GM12878 (cell line): ENCODE measurements around the gene NMT1. TPM values are rescaled to one million over a fixed set of nuclear protein-coding genes. Genes with fewer than 3 reads are reported as not detected.
A peak's percentile ranks its signal among the peaks of the same experiment; 100 is the strongest.

Experiments used
- BCL11A ChIP-seq: IDR thresholded peaks from 2 replicates; pipeline ENCODE4 v1.6.1; 2011; ENCODE audit warnings: low read depth, low read length
- CHD2 ChIP-seq: IDR thresholded peaks from 2 replicates; pipeline ENCODE4 v1.6.1; 2011; ENCODE audit warnings: low read depth, low read length, improper control_type of control experiment, borderline replicate concordance
- ETV6 ChIP-seq, 2 experiments: fragments of 450-650 bp in 1 of 2; IDR thresholded peaks in 1 of 2; conservative IDR thresholded peaks in 1 of 2; 2 replicates each; pipeline ENCODE4 v1.6.1; 2014; ENCODE audit warnings: antibody characterized with exemption in 1 of 2, borderline replicate concordance in 1 of 2, low read depth in 1 of 2, mild to moderate bottlenecking in 1 of 2, moderate library complexity in 1 of 2
- GABPA ChIP-seq: IDR thresholded peaks from 2 replicates; pipeline ENCODE4 v1.6.1; 2014; ENCODE audit warnings: antibody characterized with exemption, low read depth, mild to moderate bottlenecking, inconsistent platforms
- IRF5 ChIP-seq: fragments of 450-650 bp; IDR thresholded peaks from 2 replicates; pipeline ENCODE4 v1.6.1; 2017; ENCODE audit warnings: borderline replicate concordance
- NR2C2 ChIP-seq: IDR thresholded peaks from 2 replicates; pipeline ENCODE4 v1.6.1; 2011; ENCODE audit warnings: borderline replicate concordance, low read depth; ENCODE audit not compliant: control insufficient read depth, insufficient read length
- PAX5 ChIP-seq: IDR thresholded peaks from 2 replicates; pipeline ENCODE4 v1.6.1; 2011; ENCODE audit warnings: low read depth, low read length, borderline replicate concordance
- POLR2AphosphoS5 ChIP-seq: IDR thresholded peaks from 2 replicates; pipeline ENCODE4 v1.6.1; 2011; ENCODE audit warnings: mild to moderate bottlenecking, low read length, inconsistent platforms
- RAD21 ChIP-seq: IDR thresholded peaks from 2 replicates; pipeline ENCODE4 v1.6.1; 2011; ENCODE audit warnings: mild to moderate bottlenecking, low read depth, low read length, moderate library complexity; ENCODE audit not compliant: insufficient read depth
- RB1 ChIP-seq: fragments of 450-650 bp; formaldehyde crosslinking; IDR thresholded peaks from 2 replicates; pipeline ENCODE4 v1.6.1; 2017; ENCODE audit warnings: mild to moderate bottlenecking, borderline replicate concordance
- SMAD5 ChIP-seq: IDR thresholded peaks from 2 replicates; pipeline ENCODE4 v1.6.1; 2016; ENCODE audit warnings: antibody characterized with exemption, low read depth
- SMC3 ChIP-seq: IDR thresholded peaks from 2 replicates; pipeline ENCODE4 v1.6.1; 2011; ENCODE audit warnings: low read length, improper control_type of control experiment, borderline replicate concordance
- TARDBP ChIP-seq: IDR thresholded peaks from 2 replicates; pipeline ENCODE4 v1.6.1; 2016; ENCODE audit warnings: borderline replicate concordance
- ZSCAN29 ChIP-seq: fragments of 450-650 bp; IDR thresholded peaks from 2 replicates; pipeline ENCODE4 v1.6.1; 2017; ENCODE audit warnings: mild to moderate bottlenecking, moderate library complexity
- polyA plus RNA-seq, 11 experiments: library from polyadenylated mRNA; depleted of rRNA in 4 of 11; unstranded in 6 of 11; stranded (reverse) in 5 of 11; fragments of >200 nt; fragmentation: Nextera tagmentation in 4 of 11; fragmentation: Illumina TruSeq in 1 of 11; extraction: Ambion mirVana in 4 of 11; extraction: Trizol in 1 of 11; gene quantifications; 1 replicate in 1 of 11; 2 replicates in 10 of 11; pipeline versions ENCODE4 v1.2.1 to v1.2.3, GENCODE V29; 2011 to 2016; ENCODE audit warnings: inconsistent platforms in 2 of 11, missing spikeins in 2 of 11, low read depth in 1 of 11
- total RNA-seq, 4 experiments: library from RNA; depleted of rRNA in 3 of 4; stranded (reverse); fragments of >200 nt in 3 of 4; fragmentation: Illumina TruSeq in 1 of 4; extraction: Trizol in 1 of 4; gene quantifications; 2 replicates each; pipeline versions ENCODE4 v1.2.1 to v1.2.3, GENCODE V29; 2013 to 2021
- TF ChIP-seq, protein P1 (sequence below): IDR thresholded peaks from 2 replicates; pipeline ENCODE4 v1.6.1; 2012; ENCODE audit warnings: low read depth, low read length, improper control_type of control experiment
- TF ChIP-seq, protein P2 (sequence below): fragments of 450-650 bp; formaldehyde crosslinking; IDR thresholded peaks from 2 replicates; pipeline ENCODE4 v1.4.0; 2020; ENCODE audit warnings: mild to moderate bottlenecking, moderate library complexity
- TF ChIP-seq, protein P3 (sequence below), 3 experiments: IDR thresholded peaks in 2 of 3; conservative IDR thresholded peaks in 1 of 3; 2 replicates each; pipeline ENCODE4 v1.5.1; 2011; ENCODE audit warnings: low read depth in 3 of 3, low read length in 3 of 3, mild to moderate bottlenecking in 3 of 3, control low read depth in 2 of 3, moderate library complexity in 2 of 3, inconsistent platforms in 1 of 3, mixed read lengths in 1 of 3; ENCODE audit not compliant: control insufficient read depth in 2 of 3, insufficient read depth in 1 of 3; ENCODE audit errors: extremely low read depth in 1 of 3
- TF ChIP-seq, protein P4 (sequence below): fragments of 450-650 bp; IDR thresholded peaks from 2 replicates; pipeline ENCODE4 v1.6.1; 2016; ENCODE audit warnings: mild to moderate bottlenecking

NMT1 gene
- total and polyA plus RNA-seq, 10 of the 15 experiments (the other 5 are each of a cell fraction or from before 2014, with no cell fraction given), result 96.7 to 395 (median 222) TPM

DNA sequence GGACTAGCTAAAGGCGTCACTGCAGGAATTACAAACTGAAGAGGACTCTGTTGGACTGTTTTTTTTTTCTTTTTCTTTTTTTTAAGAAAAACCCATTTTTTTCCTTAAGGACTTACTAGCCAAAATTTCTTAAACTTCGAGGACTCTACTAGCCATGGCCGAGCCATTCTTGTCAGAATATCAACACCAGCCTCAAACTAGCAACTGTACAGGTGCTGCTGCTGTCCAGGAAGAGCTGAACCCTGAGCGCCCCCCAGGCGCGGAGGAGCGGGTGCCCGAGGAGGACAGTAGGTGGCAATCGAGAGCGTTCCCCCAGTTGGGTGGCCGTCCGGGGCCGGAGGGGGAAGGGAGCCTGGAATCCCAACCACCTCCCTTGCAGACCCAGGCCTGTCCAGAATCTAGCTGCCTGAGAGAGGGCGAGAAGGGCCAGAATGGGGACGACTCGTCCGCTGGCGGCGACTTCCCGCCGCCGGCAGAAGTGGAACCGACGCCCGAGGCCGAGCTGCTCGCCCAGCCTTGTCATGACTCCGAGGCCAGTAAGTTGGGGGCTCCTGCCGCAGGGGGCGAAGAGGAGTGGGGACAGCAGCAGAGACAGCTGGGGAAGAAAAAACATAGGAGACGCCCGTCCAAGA, 88.0 kb downstream of the NMT1 start (continued):
- no peak for TF ChIP-seq IRF5
- TF ChIP-seq CHD2, result peak; percentile 56; the same call in 1 of the 2 replicates
- TF ChIP-seq, protein P1, sequence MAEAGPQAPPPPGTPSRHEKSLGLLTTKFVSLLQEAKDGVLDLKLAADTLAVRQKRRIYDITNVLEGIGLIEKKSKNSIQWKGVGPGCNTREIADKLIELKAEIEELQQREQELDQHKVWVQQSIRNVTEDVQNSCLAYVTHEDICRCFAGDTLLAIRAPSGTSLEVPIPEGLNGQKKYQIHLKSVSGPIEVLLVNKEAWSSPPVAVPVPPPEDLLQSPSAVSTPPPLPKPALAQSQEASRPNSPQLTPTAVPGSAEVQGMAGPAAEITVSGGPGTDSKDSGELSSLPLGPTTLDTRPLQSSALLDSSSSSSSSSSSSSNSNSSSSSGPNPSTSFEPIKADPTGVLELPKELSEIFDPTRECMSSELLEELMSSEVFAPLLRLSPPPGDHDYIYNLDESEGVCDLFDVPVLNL, result no peak
- TF ChIP-seq, protein P2, sequence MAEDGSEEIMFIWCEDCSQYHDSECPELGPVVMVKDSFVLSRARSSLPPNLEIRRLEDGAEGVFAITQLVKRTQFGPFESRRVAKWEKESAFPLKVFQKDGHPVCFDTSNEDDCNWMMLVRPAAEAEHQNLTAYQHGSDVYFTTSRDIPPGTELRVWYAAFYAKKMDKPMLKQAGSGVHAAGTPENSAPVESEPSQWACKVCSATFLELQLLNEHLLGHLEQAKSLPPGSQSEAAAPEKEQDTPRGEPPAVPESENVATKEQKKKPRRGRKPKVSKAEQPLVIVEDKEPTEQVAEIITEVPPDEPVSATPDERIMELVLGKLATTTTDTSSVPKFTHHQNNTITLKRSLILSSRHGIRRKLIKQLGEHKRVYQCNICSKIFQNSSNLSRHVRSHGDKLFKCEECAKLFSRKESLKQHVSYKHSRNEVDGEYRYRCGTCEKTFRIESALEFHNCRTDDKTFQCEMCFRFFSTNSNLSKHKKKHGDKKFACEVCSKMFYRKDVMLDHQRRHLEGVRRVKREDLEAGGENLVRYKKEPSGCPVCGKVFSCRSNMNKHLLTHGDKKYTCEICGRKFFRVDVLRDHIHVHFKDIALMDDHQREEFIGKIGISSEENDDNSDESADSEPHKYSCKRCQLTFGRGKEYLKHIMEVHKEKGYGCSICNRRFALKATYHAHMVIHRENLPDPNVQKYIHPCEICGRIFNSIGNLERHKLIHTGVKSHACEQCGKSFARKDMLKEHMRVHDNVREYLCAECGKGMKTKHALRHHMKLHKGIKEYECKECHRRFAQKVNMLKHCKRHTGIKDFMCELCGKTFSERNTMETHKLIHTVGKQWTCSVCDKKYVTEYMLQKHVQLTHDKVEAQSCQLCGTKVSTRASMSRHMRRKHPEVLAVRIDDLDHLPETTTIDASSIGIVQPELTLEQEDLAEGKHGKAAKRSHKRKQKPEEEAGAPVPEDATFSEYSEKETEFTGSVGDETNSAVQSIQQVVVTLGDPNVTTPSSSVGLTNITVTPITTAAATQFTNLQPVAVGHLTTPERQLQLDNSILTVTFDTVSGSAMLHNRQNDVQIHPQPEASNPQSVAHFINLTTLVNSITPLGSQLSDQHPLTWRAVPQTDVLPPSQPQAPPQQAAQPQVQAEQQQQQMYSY (CRISPR knock-in tag), result no peak
- no peak; the same call in 1 of the 2 replicates for TF ChIP-seq POLR2AphosphoS5
- no peak for TF ChIP-seq BCL11A
- 0 out of 2 replicates have a peak, but pooled peaks have one; percentile 29 for TF ChIP-seq SMAD5
- TF ChIP-seq, protein P3, sequence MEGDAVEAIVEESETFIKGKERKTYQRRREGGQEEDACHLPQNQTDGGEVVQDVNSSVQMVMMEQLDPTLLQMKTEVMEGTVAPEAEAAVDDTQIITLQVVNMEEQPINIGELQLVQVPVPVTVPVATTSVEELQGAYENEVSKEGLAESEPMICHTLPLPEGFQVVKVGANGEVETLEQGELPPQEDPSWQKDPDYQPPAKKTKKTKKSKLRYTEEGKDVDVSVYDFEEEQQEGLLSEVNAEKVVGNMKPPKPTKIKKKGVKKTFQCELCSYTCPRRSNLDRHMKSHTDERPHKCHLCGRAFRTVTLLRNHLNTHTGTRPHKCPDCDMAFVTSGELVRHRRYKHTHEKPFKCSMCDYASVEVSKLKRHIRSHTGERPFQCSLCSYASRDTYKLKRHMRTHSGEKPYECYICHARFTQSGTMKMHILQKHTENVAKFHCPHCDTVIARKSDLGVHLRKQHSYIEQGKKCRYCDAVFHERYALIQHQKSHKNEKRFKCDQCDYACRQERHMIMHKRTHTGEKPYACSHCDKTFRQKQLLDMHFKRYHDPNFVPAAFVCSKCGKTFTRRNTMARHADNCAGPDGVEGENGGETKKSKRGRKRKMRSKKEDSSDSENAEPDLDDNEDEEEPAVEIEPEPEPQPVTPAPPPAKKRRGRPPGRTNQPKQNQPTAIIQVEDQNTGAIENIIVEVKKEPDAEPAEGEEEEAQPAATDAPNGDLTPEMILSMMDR (IDR thresholded peaks at IDR 0.05 in 2 of 3, conservative IDR thresholded peaks at IDR 0.05 in 1 of 3; ENCODE audit: control insufficient read depth in 2 of 3, extremely low read depth in 1 of 3, insufficient read depth in 1 of 3, low read depth in 3 of 3, low read length in 3 of 3), result peak; percentile 87 to 94 (median 89)
- no peak for TF ChIP-seq NR2C2
- TF ChIP-seq PAX5, result 0 out of 2 replicates have a peak, but pooled peaks have one; percentile 39
- TF ChIP-seq ETV6 (conservative IDR thresholded peaks at IDR 0.05 in 1 of 2, IDR thresholded peaks at IDR 0.05 in 1 of 2; ENCODE audit: borderline replicate concordance in 1 of 2, low read depth in 1 of 2), result 0 out of 4 replicates have a peak, but pooled peaks of 1 of the 2 experiments have one; percentile 6
- no peak for TF ChIP-seq ZSCAN29
- peak; percentile 39; the same call in 1 of the 2 replicates for TF ChIP-seq SMC3
- TF ChIP-seq, protein P4, sequence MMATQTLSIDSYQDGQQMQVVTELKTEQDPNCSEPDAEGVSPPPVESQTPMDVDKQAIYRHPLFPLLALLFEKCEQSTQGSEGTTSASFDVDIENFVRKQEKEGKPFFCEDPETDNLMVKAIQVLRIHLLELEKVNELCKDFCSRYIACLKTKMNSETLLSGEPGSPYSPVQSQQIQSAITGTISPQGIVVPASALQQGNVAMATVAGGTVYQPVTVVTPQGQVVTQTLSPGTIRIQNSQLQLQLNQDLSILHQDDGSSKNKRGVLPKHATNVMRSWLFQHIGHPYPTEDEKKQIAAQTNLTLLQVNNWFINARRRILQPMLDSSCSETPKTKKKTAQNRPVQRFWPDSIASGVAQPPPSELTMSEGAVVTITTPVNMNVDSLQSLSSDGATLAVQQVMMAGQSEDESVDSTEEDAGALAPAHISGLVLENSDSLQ, result no peak
- TF ChIP-seq RAD21, result peak; percentile 62
- no peak for TF ChIP-seq GABPA
- TF ChIP-seq RB1, result 0 out of 2 replicates have a peak, but pooled peaks have one; percentile 55
- peak; percentile 22; the same call in 1 of the 2 replicates for TF ChIP-seq TARDBP
